Activated CD4-positive, alpha-beta T cell treated with anti-CD3 and anti-CD28 coated beads, Interleukin-2, Interleukin-4, amounts not matched to agents 100 ng/mL and 50 ng/mL, durations not matched to agents 16 hours and 8 hours (primary cell): Measurements from ENCODE around the gene CYP27B1.
A peak's percentile ranks its signal among the peaks of the same experiment; 100 is the strongest.

Experiments
- DNase-seq: peaks from one replicate; pipeline ENCODE4 v3.0.0-alpha.2; 2020; ENCODE audit warnings: low spot score

CYP27B1 gene

DNA sequence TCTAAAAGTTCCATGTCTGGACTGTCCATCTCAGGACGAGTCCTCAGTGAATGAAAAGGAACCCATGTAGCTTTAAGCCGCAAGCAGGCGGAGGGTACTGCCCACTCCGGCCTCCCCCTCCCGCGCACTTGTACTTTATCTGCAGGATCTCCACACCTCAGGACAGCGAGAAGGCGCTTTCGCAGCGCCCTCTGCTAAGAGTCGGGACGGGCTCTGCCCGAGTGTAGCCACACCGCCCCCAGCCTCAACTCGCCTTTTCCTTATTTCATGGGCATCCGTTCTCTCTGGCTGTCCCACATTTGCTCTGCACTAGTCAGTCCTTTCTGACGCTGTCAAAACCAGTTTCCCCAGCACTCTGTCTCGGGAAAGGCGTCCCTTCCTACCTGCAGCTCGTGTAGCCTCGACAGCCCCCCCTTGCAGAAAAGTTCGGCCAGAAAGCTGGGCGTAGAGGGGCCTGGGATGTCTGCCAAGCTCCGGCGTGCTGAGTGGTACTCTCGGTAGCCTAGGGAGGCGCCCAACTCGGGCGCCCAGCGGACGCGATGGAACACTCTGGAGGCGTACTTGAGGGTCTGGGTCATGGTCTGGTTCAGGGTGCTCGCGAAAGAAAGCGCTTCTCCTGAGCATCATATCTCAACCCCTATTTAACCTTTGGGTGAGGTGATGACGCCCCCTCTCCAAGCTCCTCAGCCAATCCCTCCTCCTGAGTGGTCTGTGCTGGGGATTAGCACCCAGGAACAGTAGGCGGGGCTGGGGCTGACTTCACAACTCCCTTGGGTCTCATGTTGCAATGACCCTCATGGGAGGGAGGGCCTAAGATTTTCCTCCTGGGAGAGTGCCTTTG lies at the start of gene CYP27B1:
Gene CYP27B1 (minus strand): TSS at position 615 of the 841 bp plus-strand sequence. CDS start 37 bp downstream, at position 578.
- no peak for DNase-seq

GRCh38 chr12:57816001-57816854 lies 49.4 kb upstream of the CYP27B1 start:
- DNase-seq = no peak

DNA sequence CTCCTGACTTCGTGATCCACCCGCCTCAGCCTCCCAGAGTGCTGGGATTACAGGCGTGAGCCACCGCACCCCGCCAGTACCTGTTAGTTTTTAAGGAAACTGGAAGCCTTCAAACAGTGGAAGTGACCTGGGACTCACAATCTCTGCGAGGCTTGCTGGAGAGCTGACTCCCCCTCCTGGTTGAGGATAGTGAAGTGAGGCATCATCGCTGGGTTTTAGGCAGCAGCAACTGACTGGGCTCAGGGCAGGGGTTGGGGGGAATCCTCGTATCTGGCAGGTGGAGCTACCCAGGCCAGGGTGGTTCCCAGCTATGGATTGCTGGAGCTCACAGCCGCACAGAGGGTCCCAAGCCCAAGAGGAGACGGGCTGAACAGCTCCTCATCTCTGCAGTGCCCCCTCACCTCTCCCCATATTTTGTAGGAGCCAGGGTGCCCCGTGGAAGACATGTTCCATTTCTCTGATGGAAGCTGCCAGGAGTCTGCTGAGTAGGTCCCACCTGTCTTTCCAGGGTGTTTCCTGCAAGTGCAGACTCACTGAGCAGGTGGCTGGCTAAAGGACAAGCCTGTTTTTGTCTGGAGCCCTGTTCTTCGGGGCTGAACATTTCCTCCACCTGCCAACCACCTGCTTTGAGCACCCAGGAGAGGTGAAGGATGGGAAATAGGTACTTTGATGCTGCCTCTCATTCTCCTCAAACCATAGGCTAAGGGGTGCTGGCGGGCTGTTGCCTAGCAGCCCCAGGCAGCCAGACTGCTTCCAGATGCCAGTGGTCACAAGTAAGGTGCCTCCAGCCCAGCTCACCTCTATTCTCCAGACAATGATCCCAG lies 48.5 kb upstream of the CYP27B1 start:
- no peak for DNase-seq

DNA sequence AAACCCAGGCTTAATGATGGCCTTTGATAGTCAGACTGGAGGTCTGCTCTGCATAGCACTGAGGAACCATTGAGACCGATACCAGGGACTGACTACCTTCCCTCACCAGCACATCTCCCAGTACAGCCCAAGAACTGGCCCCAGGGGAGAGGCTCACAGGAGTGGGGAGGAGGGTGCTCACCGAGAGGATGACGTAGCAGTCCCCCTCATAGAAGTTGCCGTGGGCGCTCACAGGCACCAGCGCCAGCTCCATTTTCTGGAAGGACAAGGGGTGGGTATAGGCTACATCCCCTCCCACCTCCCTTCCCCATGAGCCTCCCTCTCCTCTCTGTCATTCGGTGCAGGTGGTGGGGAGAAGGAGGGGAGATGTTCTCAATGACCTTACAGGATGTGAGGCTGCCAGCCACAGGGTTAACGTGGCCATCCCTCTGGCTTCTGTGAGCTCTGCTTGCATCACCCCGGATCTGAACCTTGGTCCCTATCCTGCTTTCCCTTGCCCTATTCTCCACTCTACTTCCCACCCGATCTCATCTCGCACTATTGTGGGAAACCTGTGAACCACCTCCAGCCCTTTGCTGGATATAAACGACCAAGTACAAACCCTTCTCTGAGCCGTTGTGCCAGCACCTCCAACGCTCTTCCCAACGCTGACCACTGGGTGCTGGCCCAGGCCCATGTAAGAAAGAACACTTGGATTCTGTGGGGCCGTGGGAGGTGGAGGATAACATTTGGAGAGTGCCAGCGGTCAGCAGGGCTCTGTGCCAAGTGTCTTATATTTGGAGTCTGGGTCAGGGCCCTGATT lies 47.3 kb upstream of the CYP27B1 start:
- no peak for DNase-seq

GRCh38 chr12:57813111-57813970 lies 46.5 kb upstream of the CYP27B1 start:
- no peak for DNase-seq

GRCh38 chr12:57811028-57811755 lies 44.3 kb upstream of the CYP27B1 start:
- DNase-seq = no peak

- no peak for DNase-seq
These were observed 43.6 kb upstream of the CYP27B1 start for GRCh38 chr12:57810450-57810849.

DNA sequence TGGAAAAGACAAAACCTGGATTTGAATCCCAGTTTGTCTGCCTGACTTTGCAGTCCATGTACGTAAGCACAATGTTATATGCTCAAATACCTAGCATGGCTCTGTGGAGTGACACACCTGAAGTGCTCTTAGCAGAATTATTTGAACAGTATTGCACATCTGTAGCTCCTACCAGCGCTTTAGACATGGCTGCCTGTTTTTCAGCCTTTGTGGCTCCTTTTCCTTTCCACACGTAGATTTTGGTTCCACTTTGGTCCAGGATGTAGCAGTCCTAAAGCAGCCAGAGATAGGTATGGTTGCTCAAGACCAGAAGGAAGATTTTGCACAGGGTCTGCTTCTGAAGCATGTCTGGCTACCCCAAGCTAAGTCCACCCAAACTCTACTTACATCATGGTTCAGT lies 42.5 kb upstream of the CYP27B1 start:
- DNase-seq = no peak

- no peak for DNase-seq
These were observed 41.5 kb upstream of the CYP27B1 start for GRCh38 chr12:57808351-57808750.

DNA sequence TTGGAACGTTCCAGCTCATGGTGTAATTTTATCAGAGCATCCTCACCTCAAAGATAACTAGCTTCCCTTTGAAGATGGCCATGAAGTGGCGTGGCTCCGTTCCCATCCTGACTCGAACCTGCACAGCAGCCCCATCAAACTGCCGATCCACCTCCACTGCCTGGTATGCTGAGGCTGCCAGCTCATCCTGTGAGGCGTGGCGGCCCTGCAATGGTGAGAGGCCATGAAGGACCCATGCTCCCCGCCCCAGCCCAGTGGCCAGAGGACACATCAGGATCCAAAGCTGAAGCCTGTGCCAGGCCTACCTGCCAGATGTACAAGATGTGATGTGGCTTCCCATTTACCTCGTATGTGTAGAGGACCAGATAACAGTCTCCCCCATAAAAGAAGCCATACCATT lies 40.4 kb upstream of the CYP27B1 start:
- no peak for DNase-seq

GRCh38 chr12:57806677-57807076 lies 39.8 kb upstream of the CYP27B1 start:
- DNase-seq = no peak

GRCh38 chr12:57803319-57803893 lies 36.5 kb upstream of the CYP27B1 start:
- peak; percentile 9 for DNase-seq

DNA sequence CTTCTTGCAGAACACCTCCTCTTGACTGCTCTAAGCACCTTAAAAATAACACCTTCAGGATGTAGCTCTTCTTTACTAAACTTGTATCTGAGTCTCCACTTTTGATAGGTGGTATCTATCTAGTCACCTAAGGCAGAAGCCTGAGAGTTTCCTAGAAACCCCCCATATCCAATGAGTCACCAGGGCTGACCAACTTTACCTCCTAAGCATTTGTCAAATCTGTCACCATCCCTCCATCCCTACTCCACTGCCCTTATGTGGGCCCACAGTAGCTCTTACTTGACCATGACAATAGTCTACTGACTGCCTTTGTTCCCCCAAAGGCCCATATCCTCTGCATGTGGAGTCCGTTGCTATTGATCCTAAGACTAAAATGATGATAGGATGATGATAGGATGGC lies 35.7 kb upstream of the CYP27B1 start:
- DNase-seq = no peak

- DNase-seq = no peak
These were observed 34.1 kb upstream of the CYP27B1 start for GRCh38 chr12:57800965-57801364.

DNA sequence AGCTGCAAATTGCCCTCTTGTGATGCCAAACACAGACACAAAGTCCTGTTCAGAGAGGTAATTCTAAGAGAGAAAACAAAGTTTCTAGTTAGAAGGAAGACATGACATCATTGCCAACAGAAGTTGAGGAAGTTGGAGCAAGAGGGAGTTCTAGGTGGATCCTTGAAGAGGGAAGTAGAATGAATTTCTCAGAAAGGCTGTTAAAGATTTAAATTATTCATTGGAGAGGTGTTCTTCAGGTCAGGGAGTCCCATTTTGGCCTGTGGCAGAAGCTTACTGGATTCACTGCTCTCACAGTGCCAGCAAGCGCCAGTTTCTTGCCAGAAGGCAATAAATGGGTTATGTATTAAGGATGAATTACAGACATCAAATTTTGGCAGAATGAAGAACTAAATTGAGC lies 31.1 kb upstream of the CYP27B1 start:
- DNase-seq = no peak

GRCh38 chr12:57796996-57797395 lies 30.1 kb upstream of the CYP27B1 start:
- DNase-seq = no peak

GRCh38 chr12:57795354-57795753 lies 28.5 kb upstream of the CYP27B1 start:
- no peak for DNase-seq

DNA sequence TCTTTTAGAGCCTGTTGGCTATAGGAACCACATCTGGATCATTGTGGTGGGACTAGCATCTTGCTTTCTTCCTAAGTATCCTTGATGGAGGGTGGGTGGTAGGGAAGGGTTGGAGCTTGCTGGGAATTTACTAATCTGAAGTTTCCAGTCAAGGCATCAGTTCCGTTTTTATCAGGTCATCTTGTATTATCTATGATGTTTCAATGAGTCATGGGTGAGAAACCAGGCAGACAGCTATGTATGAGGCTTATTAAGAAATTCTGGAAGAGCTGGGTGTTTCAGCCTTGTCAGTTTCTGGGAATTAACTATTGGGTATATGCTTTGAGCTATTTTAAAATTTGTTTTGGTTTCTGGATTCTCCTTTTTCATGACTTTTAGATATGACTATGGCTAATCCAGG lies 27.0 kb upstream of the CYP27B1 start:
- DNase-seq = no peak

DNA sequence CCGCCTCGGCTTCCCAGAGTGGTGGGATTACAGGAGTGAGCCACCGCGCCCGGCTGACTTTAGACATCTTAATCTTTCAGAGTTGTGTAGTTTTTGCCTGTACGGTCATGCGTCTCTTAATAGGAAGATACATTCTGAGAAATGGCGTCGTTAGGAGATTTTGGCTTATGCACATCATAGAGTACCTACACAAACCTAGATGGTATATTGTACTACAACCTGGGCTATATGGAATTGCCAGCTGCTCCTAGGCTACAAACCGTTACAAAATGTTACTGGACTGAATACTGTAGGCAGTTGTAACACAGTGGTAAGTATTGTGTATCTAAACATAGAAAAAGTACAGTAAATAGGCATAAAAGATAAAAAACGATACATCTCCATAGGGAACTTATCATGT lies 17.0 kb upstream of the CYP27B1 start:
- no peak for DNase-seq

DNA sequence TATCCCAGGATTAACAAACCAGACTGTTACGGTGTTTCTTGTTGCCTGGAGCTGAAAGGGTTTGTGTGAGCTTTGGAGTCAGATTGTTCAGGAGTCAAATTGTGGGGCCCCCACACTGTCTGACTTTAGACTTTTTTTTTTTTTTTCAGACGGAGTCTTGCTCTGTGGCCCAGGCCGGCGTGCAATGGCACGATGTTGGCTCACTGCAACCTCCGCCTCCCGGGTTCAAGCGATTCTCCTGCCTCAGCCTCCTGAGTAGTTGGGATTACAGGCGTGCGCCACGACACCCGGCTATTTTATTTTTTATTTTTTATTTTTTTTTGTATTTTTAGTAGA lies 16.6 kb upstream of the CYP27B1 start:
- no peak for DNase-seq
